RWPE1 (cell line): ENCODE data around the gene LAMA3.

Source experiments
- CTCF ChIA-PET: fragments of 350-600 bp; sonication (Branson Sonifier 250); formaldehyde crosslinking; extraction: SDS; loops from one replicate; lab custom pipeline; 2021; lab: Yijun Ruan, JAX
- POLR2A ChIA-PET: fragments of 400-600 bp; formaldehyde crosslinking; extraction: SDS; loops from one replicate; lab custom pipeline; 2020; ENCODE audit warnings: antibody characterized with exemption; ENCODE audit not compliant: low non-redundant PET; lab: Yijun Ruan, JAX
- DNase-seq: peaks from one replicate; pipeline ENCODE4 v3.0.0; 2012; ENCODE audit warnings: low spot score
- H3K27ac ChIP-seq: fragments of 450-650 bp; 2 replicates; pipeline ENCODE4 v1.5.1; 2017
- TF ChIP-seq, protein P1 (sequence below): fragments of 450-650 bp; conservative IDR thresholded peaks from 2 replicates; pipeline ENCODE4 v1.5.1; 2017; ENCODE audit warnings: low read depth, mild to moderate bottlenecking

The LAMA3 gene

DNA sequence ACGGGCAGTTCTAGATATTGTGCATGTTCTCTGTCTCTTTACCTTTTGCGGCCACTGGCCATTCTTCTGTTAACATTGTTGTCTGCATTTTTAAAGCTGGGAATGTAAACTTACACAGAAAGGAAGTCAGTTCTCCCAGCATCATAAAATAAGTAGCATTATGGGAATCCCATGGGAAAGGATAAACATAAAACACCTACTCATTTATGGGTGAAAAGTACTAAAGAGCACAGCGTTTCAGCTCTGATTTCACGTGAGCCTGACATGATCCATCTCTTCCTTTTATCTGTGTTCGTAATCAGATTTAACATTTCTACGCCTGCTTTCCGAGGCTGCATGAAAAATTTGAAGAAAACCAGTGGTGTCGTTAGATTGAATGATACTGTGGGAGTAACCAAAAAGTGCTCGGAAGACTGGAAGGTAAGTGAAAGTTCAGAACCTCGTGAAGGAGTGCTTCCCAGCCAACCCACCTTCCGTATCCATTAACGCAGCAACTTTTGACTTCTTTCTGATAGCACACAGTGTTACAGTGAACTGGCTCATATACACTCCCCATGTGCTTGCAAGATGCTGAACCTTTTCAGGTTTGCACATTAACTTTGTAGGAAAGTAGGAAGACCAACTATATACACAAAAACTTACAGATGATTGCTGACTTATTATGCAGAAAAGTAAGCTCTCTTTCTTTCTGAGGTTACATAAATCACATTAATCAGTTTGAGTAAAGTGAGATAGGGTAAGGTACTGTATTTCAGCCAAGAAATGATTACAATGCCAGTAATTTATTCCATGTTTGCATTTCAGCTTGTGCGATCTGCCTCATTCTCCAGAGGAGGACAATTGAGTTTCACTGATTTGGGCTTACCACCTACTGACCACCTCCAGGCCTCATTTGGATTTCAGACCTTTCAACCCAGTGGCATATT lies 238.8 kb downstream of the LAMA3 start:
- POLR2A ChIA-PET = no interaction called here

DNA sequence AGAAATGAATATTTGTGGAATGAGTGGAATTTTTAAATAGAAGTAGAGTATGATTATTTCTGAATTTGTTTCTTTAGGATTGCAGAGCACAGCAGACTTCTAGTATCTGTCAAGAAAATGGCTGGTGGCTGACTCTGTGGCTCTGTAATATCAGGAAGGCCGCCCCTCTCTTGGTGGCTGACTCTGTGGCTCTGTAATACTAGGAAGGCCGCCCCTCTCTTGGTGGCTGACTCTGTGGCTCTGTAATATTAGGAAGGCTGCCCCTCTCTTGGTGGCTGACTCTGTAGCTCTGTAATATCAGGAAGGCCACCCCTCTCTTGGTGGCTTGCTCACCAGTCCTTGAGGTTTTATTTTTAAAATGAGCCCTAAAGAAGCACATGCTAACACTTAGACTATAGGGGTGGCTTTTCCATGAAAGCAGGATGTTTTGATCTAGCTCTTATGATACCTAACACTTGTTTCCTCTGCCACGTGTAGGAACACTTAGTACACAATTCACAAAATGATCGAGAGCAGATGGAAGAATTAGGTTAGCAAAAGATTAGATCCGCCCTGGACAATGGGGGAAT lies 240.2 kb downstream of the LAMA3 start:
- CTCF ChIA-PET = interaction anchor here (1.0 kb wide), 1 partner anchor 11 kb away, joined by 3 read pairs; no protein-coding TSS in a partner anchor
- no peak for DNase-seq
- TF ChIP-seq, protein P1, sequence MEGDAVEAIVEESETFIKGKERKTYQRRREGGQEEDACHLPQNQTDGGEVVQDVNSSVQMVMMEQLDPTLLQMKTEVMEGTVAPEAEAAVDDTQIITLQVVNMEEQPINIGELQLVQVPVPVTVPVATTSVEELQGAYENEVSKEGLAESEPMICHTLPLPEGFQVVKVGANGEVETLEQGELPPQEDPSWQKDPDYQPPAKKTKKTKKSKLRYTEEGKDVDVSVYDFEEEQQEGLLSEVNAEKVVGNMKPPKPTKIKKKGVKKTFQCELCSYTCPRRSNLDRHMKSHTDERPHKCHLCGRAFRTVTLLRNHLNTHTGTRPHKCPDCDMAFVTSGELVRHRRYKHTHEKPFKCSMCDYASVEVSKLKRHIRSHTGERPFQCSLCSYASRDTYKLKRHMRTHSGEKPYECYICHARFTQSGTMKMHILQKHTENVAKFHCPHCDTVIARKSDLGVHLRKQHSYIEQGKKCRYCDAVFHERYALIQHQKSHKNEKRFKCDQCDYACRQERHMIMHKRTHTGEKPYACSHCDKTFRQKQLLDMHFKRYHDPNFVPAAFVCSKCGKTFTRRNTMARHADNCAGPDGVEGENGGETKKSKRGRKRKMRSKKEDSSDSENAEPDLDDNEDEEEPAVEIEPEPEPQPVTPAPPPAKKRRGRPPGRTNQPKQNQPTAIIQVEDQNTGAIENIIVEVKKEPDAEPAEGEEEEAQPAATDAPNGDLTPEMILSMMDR = no peak
- no peak overlapping the region for H3K27ac ChIP-seq
- POLR2A ChIA-PET = no interaction called here

More for the DNA sequence above, 238.8 kb downstream of the LAMA3 start:
- H3K27ac ChIP-seq = no peak overlapping the region
- CTCF ChIA-PET = interaction anchor here (1.0 kb wide), 1 partner anchor 9 kb away, joined by 3 read pairs; no protein-coding TSS in a partner anchor
- TF ChIP-seq, protein P1 = no peak
- DNase-seq = no peak

DNA sequence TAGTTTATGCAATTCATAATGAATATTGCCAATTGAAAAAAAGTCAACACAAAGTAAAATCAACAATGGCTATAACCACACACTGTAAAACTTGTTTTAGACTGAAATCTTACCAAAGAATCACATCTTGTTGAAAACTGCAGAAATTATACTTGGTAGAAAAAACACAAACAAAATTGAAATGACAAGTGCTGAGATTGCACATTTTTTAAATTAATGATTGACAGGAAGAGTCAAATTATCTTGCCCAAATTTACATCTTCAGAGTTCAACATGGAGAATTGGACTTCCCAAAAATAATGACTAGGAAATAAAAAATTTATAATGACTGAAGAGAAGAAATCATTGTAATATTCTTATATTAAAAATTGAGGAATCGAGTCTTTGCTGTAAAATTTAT lies 240.7 kb downstream of the LAMA3 start:
- H3K27ac ChIP-seq = no peak overlapping the region
- TF ChIP-seq, protein P1 = no peak
- DNase-seq = no peak
- ChIA-PET CTCF (no interaction called here), POLR2A (no interaction called here)

DNA sequence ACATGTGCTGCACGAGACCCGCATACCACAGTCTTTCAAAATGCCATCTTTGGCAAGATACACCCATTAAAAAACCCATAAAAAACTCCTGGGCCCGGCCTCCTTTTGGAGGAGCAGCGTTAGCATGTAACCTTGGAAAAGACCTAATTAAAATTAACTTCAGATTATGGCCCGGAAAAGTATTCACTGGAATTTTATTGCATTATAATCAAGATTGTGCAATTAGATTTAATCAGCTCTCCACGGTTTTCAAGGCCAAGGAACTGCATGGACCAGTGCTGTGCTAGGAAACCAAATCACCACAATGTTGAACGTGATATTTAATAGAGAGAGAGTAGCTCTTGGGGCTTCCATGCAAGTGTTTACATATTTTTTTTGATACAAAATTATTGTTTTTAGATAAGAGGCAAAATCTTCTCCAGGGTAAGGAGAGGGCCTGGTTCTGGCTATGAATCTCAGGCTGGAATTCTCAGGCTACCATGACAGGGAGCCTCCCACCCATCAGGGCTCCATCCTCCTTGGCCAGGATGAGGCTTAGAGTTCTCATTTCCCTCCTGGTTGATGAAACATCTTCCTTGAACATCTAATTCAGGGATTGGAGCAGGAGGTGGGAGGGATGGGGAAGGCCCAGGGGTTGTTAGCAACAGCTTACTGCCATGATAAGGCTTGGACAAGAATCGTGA lies 243.3 kb downstream of the LAMA3 start:
- TF ChIP-seq, protein P1 = no peak
- no peak for DNase-seq
- no peak overlapping the region for H3K27ac ChIP-seq
- POLR2A ChIA-PET = no interaction called here
- CTCF ChIA-PET = no interaction called here

- POLR2A ChIA-PET = no interaction called here
- H3K27ac ChIP-seq = no peak overlapping the region
- TF ChIP-seq, protein P1 = no peak
- CTCF ChIA-PET = no interaction called here
- DNase-seq = no peak
These were observed 244.2 kb downstream of the LAMA3 start for GRCh38 chr18:23933407-23933806.

DNA sequence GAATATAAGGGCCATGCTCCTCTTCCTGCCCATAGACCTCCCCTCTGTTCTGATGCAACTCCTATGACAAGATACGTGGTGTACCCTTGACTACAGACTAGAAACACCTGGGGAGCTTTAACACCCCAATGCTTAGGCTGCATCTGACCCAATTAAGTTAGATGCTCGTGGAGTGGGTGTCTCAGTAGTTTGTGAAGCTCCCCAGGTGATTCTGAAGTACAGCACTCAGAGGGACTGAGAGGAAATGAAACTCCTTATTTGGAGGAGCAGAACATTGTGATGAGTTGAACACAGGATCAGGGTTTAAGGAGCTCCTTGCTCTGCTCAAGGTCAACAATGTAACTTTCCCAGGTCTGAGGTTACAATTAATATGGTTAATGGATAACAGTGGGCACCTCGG lies 245.0 kb downstream of the LAMA3 start:
- ChIA-PET CTCF (interaction anchor here (0.5 kb wide), 1 partner anchor 279 kb away, joined by 3 read pairs; no protein-coding TSS in a partner anchor), POLR2A (no interaction called here)
- TF ChIP-seq, protein P1 = no peak
- no peak overlapping the region for H3K27ac ChIP-seq
- no peak for DNase-seq
